Neural crest cell (in vitro differentiated cells): ENCODE measurements around the gene LAMC1. TPM values are rescaled to one million over a fixed set of nuclear protein-coding genes. Genes with fewer than 3 reads are reported as not detected.

Experiments used
- DNase-seq: peaks from one replicate; pipeline ENCODE4 v3.0.0; 2021; ENCODE audit warnings: low read depth, mixed read lengths, low spot score
- H3K27ac Mint-ChIP-seq: one replicate; pipeline ENCODE4 v1.8.0; 2021; ENCODE audit warnings: mild to moderate bottlenecking, mixed read lengths; ENCODE audit not compliant: unreplicated experiment
- H3K27me3 Mint-ChIP-seq: 2 replicates; pipeline ENCODE4 v1.8.0; 2021; ENCODE audit warnings: low read depth, mild to moderate bottlenecking, mixed read lengths
- H3K36me3 Mint-ChIP-seq: 2 replicates; pipeline ENCODE4 v1.8.0; 2021; ENCODE audit warnings: low read depth, mild to moderate bottlenecking, mixed read lengths
- H3K4me1 Mint-ChIP-seq: 2 replicates; pipeline ENCODE4 v1.8.0; 2021; ENCODE audit warnings: mixed read lengths
- H3K4me3 Mint-ChIP-seq: one replicate; pipeline ENCODE4 v1.8.0; 2021; ENCODE audit warnings: mild to moderate bottlenecking, mixed read lengths
- H3K9me3 Mint-ChIP-seq: 2 replicates; pipeline ENCODE4 v1.8.0; 2021; ENCODE audit warnings: mixed read lengths
- CTCF ChIP-seq: fragments of 200-600 bp; sonication (generic); conservative IDR thresholded peaks from 2 replicates; pipeline ENCODE4 v1.5.0; 2021; ENCODE audit warnings: antibody characterized with exemption, mild to moderate bottlenecking
- total RNA-seq: library from RNA; stranded (reverse); gene quantifications from 2 replicates; pipeline ENCODE4 v1.2.1, GENCODE V29; 2021

Gene LAMC1
- total RNA-seq, 1 donor from 2014 or later: 82.0 TPM

GRCh38 chr1:183140633-183141032 is 117.4 kb downstream of the LAMC1 start:
- no peaks in the 10 kb centered on the region for H3K4me1 Mint-ChIP-seq
- DNase-seq: no peak
- H3K27me3 Mint-ChIP-seq: no peaks in the 10 kb centered on the region
- TF ChIP-seq CTCF: no peak
- no peak overlapping the region for H3K4me3 Mint-ChIP-seq
- H3K9me3 Mint-ChIP-seq: no peaks in the 10 kb centered on the region
- H3K36me3 Mint-ChIP-seq: peaks cover 27% of the 10 kb centered on the region
- H3K27ac Mint-ChIP-seq: no peak overlapping the region

- TF ChIP-seq CTCF: no peak
- no peak for DNase-seq
- H3K9me3 Mint-ChIP-seq: no peaks in the 10 kb centered on the region
- H3K4me3 Mint-ChIP-seq: no peak overlapping the region
- no peaks in the 10 kb centered on the region for H3K27me3 Mint-ChIP-seq
- H3K27ac Mint-ChIP-seq: no peak overlapping the region
- H3K36me3 Mint-ChIP-seq: peaks cover 20% of the 10 kb centered on the region
- no peaks in the 10 kb centered on the region for H3K4me1 Mint-ChIP-seq
Measured at GRCh38 chr1:183142171-183142570, 119.0 kb downstream of the LAMC1 start.

GRCh38 chr1:183143576-183144315 is 120.5 kb downstream of the LAMC1 start:
- Mint-ChIP-seq H3K27ac (no peak overlapping the region), H3K27me3 (no peaks in the 10 kb centered on the region), H3K9me3 (no peaks in the 10 kb centered on the region), H3K4me3 (no peak overlapping the region), H3K4me1 (no peaks in the 10 kb centered on the region), H3K36me3 (peaks cover 15% of the 10 kb centered on the region)
- no peak for TF ChIP-seq CTCF
- no peak for DNase-seq

- TF ChIP-seq CTCF: no peak
- no peak overlapping the region for H3K4me3 Mint-ChIP-seq
- DNase-seq: no peak
Measured at GRCh38 chr1:183144752-183145151, 121.5 kb downstream of the LAMC1 start.

GRCh38 chr1:183147735-183148134 is 124.5 kb downstream of the LAMC1 start:
- Mint-ChIP-seq H3K36me3 (peaks cover 10% of the 10 kb centered on the region), H3K27me3 (no peaks in the 10 kb centered on the region), H3K9me3 (no peaks in the 10 kb centered on the region), H3K4me3 (no peak overlapping the region), H3K27ac (no peak overlapping the region), H3K4me1 (no peaks in the 10 kb centered on the region)
- TF ChIP-seq CTCF: no peak
- DNase-seq: no peak

More at GRCh38 chr1:183144752-183145151, 121.5 kb downstream of the LAMC1 start:
- Mint-ChIP-seq H3K36me3 (peaks cover 15% of the 10 kb centered on the region), H3K27ac (no peak overlapping the region), H3K9me3 (no peaks in the 10 kb centered on the region), H3K27me3 (no peaks in the 10 kb centered on the region), H3K4me1 (no peaks in the 10 kb centered on the region)
